HG03442 (cell line): ENCODE results near the gene PI4K2B.
A peak's percentile ranks its signal among the peaks of the same experiment; 100 is the strongest.
"Not testable (repeated sequence)": the region's sequence is repeated elsewhere in the genome, so short reads cannot be mapped to it uniquely, and the experiment has no call there.

Experiments used
- ATAC-seq: cut with Tn5 transposase; IDR thresholded peaks from one replicate; pipeline ENCODE4 v1.9.1; 2021; ENCODE audit warnings: mild to moderate bottlenecking, moderate library complexity; ENCODE audit not compliant: unreplicated experiment

Gene PI4K2B

GRCh38 chr4:25240754-25241210 is 6.9 kb downstream of the PI4K2B start:
- ATAC-seq = peak; percentile 66

- not testable (repeated sequence) for ATAC-seq
These were observed 8.4 kb downstream of the PI4K2B start for GRCh38 chr4:25242195-25242594.

DNA sequence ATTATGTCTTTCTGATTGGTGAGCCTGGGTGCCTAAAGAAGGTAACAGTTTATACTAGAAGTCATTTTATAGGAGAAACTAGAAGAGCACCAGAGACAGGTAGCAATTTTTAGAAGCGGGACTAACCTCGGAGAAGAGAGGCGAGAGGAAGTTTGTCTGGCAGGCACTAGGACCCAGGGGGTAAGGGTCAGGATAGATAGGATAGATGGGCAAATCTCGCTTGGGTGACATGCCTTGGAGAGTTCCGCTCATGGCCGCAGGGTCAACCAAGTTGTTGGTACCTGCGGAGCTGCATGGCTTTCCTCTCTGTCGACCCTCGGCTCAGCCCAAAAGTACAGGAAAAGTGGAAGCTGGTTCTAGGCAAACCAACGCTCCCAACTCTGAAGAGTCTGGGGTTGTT is 11.3 kb downstream of the PI4K2B start:
- no peak for ATAC-seq

DNA sequence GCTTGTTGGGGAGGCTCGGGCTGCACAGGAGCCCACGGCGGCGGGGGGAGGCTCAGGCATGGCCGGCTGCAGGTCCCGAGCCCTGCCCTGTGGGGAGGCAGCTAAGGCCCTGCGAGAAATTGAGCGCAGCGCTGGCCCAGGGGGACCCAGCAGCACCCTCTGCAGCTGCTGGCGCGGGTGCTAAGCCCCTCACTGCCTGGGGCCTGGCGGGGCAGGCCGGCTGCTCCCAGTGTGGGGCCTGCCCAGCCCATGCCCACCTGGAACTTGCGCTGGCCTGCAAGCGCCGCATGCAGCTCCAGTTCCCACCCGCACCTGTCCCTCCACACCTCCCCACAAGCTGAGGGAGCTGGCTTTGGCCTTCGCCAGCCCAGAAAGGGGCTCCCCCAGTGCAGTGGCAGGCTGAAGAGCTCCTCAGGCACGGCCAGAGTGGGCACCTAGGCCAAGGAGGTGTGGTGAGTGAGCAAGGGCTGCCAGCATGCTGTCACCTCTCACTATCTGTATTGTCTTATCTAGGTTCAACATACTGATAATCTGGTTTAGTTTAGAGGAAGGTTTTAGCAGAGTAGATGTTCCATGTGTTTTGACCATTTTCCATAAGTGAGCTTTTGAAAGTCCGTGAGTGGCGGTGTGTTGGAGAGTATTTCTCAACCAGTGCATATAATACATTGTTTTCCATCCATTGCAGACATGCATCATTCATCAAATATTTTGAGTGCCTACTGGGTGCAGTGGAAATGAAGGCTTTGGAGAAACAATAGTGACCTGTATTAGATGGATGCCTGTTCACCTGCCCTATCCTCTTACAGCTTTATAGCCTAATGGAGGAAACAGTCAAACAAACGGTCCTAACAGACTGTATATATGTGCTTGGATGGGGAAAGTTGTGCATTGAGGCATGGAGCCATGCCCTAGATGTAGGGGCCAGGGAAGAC is 13.1 kb downstream of the PI4K2B start:
- ATAC-seq = no peak

DNA sequence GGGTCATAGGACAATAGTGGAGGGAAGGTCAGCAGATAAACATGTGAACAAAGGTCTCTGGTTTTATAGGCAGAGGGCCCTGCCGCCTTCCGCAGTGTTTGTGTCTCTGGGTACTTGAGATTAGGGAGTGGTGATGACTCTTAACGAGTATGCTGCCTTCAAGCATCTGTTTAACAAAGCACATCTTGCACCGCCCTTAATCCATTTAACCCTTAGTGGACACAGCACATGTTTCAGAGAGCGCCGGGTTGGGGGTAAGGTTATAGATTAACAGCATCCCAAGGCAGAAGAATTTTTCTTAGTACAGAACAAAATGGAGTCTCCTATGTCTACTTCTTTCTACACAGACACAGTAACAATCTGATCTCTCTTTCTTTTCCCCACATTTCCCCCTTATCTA is 15.0 kb downstream of the PI4K2B start:
- ATAC-seq = not testable (repeated sequence)

- not testable (repeated sequence) for ATAC-seq
These were observed 15.7 kb downstream of the PI4K2B start for GRCh38 chr4:25249494-25249893.

- no peak for ATAC-seq
These were observed 18.6 kb downstream of the PI4K2B start for GRCh38 chr4:25252230-25253070.

- ATAC-seq = no peak
These were observed 19.2 kb downstream of the PI4K2B start for GRCh38 chr4:25253071-25253445.

GRCh38 chr4:25253786-25254185 is 20.0 kb downstream of the PI4K2B start:
- not testable (repeated sequence) for ATAC-seq

- no peak for ATAC-seq
These were observed 25.2 kb downstream of the PI4K2B start for GRCh38 chr4:25258980-25259578.

DNA sequence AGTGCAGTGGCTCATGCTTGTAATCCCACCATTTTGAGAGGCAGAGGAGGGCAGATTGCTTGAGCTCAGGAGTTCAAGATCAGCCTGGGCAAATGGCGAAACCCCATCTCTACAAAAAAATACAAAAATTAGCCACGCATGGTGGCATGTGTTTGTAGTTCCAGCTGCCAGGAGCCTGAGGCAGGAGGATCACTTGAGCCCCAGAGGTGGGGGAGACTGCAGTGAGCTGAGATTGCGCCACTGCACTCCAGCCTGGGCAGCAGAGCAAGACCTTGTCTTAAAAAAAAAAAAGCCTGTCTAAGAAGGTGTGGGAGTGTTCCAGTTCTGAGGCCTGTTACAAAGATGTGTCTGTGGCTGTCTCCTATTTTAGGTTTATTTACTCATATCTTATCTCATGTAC is 38.0 kb downstream of the PI4K2B start:
- no peak for ATAC-seq

DNA sequence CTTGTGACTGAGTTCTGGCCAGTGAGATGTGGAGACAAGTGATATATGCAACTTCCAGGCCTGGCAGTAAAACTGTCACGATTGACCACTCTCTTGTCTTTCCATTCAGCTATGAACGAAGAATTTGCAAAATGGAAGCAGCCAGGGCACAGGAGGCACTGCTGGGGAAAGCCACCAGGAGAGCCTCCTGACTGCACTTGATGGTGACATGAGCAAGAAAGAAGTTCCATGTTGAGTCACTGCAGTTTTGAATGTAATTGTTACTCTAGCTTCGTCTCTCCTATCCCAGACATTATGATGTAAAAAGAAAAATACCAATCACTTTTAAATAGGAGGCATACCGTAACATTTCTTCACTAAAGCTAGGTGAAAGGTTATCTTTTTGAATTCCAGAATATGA is 46.4 kb downstream of the PI4K2B start:
- no peak for ATAC-seq

DNA sequence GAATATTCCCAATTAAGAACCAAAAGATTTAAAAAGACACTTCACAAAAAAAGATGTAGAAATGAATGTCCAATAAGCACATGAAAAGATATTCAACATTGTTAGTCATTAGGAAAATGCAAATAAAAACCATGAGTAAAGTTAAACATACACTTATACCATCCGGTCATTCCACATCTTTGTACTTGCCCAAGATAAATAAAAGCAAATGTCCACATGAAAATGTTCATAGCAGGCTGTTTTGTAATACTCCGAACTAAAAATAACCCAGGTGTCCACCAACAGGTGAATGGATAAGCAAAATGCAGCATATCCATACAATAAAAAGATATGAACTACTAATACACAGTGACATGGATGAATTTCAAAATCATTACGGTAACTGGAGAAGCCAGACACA is 50.1 kb downstream of the PI4K2B start:
- ATAC-seq = no peak

GRCh38 chr4:25284466-25284865 is 50.6 kb downstream of the PI4K2B start:
- no peak for ATAC-seq

- ATAC-seq = no peak
These were observed 56.7 kb downstream of the PI4K2B start for GRCh38 chr4:25290490-25291067.

DNA sequence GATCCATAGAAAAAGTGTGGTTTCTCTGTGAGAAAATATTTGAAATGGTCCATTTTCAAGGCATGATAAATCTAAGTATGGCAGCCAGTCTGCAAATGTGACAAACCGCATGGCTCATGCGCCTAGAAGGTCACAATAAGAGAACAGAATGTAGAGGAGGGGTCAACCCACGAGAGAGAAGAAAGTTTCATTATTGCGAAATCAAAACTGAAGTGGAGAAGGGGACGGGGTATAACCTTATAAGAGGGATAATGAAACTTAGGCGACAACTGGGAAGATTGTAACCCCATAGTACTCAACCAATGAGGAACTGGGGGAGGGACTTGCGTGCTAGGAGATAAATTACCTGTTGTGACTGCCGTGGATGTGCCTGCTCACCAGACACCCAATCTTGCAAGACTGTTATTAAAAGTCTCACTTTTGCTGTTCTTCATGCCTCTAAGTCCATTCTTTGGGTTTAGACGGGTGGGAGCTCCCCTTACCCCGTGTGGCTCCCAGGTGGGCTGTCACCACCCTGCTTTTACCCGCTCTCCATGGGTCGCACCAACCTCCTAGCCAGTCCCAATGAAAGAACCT is 57.4 kb downstream of the PI4K2B start:
- ATAC-seq = no peak

DNA sequence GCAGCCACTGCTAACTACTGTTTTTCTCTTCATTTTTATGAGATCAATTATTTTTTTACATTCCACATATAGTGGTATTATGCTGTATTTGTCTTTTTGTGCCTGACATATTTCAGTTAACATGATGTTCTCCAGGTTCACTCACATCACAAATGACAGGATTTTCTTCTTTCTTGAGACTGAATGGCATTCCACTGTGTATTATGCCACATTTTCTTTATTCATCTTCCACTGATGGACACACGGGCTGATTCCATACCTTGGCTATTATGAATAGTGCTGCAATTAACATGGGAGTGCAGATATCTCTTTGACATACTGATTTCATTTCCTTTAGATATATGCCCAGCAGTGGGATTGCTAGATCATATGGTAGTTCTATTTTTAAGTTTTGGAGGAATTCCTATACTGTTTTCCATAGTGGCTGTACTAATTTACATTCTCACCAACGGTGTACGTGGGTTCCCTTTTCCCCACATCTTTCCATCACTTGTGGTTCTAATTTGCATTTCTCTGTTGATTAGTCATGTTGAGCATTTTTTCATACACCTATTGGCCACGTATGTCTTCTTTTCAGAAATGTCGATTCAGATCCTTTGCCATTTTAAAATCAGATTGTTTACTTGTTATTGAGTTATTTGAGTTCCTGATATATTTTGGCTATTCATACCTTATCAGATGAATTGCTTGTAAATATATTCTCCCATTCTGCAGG is 63.9 kb downstream of the PI4K2B start:
- ATAC-seq = no peak

DNA sequence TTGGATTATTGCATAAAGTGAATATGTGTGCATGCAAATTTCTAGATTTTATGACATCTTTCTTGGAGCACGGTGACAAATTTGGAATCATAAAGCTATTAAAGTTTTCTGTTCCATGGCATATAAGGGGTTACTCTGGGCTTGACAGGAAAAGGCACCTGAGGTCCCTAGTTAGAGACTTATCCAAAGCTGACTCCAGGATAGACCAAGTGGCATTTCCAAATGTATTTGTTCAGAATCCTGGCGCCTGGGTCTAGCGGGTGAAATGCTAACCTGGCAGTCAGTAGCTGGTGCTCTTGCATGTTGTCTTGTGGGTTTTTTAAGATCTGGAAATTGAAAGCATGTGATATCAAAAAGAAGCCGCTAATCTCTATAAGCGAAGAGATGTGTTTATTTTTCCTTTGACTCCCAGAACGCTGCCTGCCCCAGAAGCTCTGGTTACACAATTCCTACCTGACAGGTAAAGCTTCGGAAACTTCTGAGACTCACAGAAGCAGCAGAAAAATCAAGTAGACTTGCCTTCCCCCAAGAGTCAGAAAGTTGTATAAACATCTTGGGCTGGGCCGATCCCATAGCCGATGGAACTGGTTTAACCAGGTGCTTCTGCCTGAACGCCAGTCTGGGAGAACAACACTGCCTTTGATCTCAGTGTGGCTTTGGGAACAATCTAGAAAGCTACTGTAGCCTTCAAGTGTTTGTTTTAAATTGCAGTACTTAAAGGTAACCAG is 65.8 kb downstream of the PI4K2B start:
- no peak for ATAC-seq

- ATAC-seq = no peak
These were observed 67.6 kb downstream of the PI4K2B start for GRCh38 chr4:25301471-25301870.
